OCI-LY3 (cell line): ENCODE measurements around the gene MZB1.

Experiments
- H2AFZ ChIP-seq: fragments of 200-600, 300-600 bp; shearing (Covaris generic); 2 replicates; pipeline ENCODE4 v1.6.0; 2014; ENCODE audit warnings: antibody characterized with exemption, low read depth, low read length
- H3K27ac ChIP-seq: fragments of 200-600, 300-600 bp; sonication (generic); 2 replicates; pipeline ENCODE4 v1.5.1; 2014; ENCODE audit warnings: mild to moderate bottlenecking, low read length, moderate library complexity, mixed read lengths
- H3K27me3 ChIP-seq: fragments of 200-600, 300-600 bp; sonication (generic); 2 replicates; pipeline ENCODE4 v1.6.1; 2014; ENCODE audit warnings: low read depth, low read length, mixed read lengths
- H3K36me3 ChIP-seq: fragments of 200-600, 300-600 bp; sonication (generic); replicated peaks from 2 replicates; pipeline ENCODE3; 2014; ENCODE audit warnings: low read depth, low read length, mixed read lengths
- H3K4me1 ChIP-seq: fragments of 300-600, 200-600 bp; sonication (generic); 2 replicates; pipeline ENCODE4 v1.6.1; 2014; ENCODE audit warnings: low read length, mixed read lengths
- H3K4me2 ChIP-seq: fragments of 200-600, 300-600 bp; sonication (generic); 2 replicates; pipeline ENCODE4 v1.6.1; 2014; ENCODE audit warnings: low read length, mixed read lengths
- H3K4me3 ChIP-seq: fragments of 300-600, 200-600 bp; sonication (generic); 2 replicates; pipeline ENCODE4 v1.5.1; 2014; ENCODE audit warnings: antibody characterized with exemption, mild to moderate bottlenecking, low read length, moderate library complexity
- H3K79me2 ChIP-seq: fragments of 300-600, 200-600 bp; shearing (Covaris generic); 2 replicates; pipeline ENCODE4 v1.6.1; 2014; ENCODE audit warnings: mild to moderate bottlenecking, low read length, mixed read lengths
- H3K9ac ChIP-seq: fragments of 300-600, 200-600 bp; shearing (Covaris generic); 2 replicates; pipeline ENCODE4 v1.6.0; 2014; ENCODE audit warnings: mild to moderate bottlenecking, low read length, moderate library complexity
- H3K9me3 ChIP-seq: fragments of 200-600, 300-600 bp; shearing (Covaris generic); 2 replicates; pipeline ENCODE4 v1.6.1; 2014; ENCODE audit warnings: low read length, mixed read lengths; ENCODE audit not compliant: insufficient read depth
- H4K20me1 ChIP-seq: fragments of 200-600, 300-600 bp; sonication (generic); 2 replicates; pipeline ENCODE4 v1.6.1; 2016; ENCODE audit warnings: low read length, mixed read lengths; ENCODE audit not compliant: insufficient read depth
- CTCF ChIP-seq: fragments of 200-600, 300-600 bp; sonication (generic); IDR thresholded peaks from 2 replicates; pipeline ENCODE4 v1.5.1; 2014; ENCODE audit warnings: antibody characterized with exemption, low read length, low read depth
- EZH2phosphoT487 ChIP-seq: fragments of 200-600 bp; shearing (Covaris generic); IDR thresholded peaks from 2 replicates; pipeline ENCODE4 v1.6.1; 2018; ENCODE audit warnings: antibody characterized with exemption, mixed run types, low read depth

Gene MZB1

GRCh38 chr5:139381837-139382761 is 7.6 kb downstream of the MZB1 start:
- TF ChIP-seq EZH2phosphoT487 (no peak), CTCF (no peak)
- Histone ChIP-seq H4K20me1 (no peaks in the 10 kb centered on the region), H3K36me3 (no peaks in the 10 kb centered on the region), H3K27me3 (no peaks in the 10 kb centered on the region), H3K27ac (no peak overlapping the region), H3K4me2 (no peak overlapping the region), H3K4me3 (no peak overlapping the region), H3K4me1 (peaks cover 15% of the 10 kb centered on the region), H2AFZ (no peak overlapping the region), H3K9me3 (no peaks in the 10 kb centered on the region), H3K79me2 (no peaks in the 10 kb centered on the region), H3K9ac (no peak overlapping the region)

- Histone ChIP-seq H3K4me3 (no peak overlapping the region), H3K36me3 (no peaks in the 10 kb centered on the region), H4K20me1 (no peaks in the 10 kb centered on the region), H2AFZ (no peak overlapping the region), H3K9me3 (no peaks in the 10 kb centered on the region), H3K4me1 (peaks cover 7% of the 10 kb centered on the region), H3K79me2 (no peaks in the 10 kb centered on the region), H3K27me3 (no peaks in the 10 kb centered on the region), H3K27ac (no peak overlapping the region), H3K4me2 (no peak overlapping the region), H3K9ac (no peak overlapping the region)
- TF ChIP-seq CTCF, result no peak
- no peak for TF ChIP-seq EZH2phosphoT487
Measured at GRCh38 chr5:139379626-139380449, 9.9 kb downstream of the MZB1 start.

- Histone ChIP-seq H3K4me3 (no peak overlapping the region), H2AFZ (no peak overlapping the region)
Measured at GRCh38 chr5:139378941-139379361, 10.8 kb downstream of the MZB1 start.

More at GRCh38 chr5:139378941-139379361, 10.8 kb downstream of the MZB1 start:
- Histone ChIP-seq H3K27me3 (no peaks in the 10 kb centered on the region), H3K4me1 (no peaks in the 10 kb centered on the region), H4K20me1 (no peaks in the 10 kb centered on the region), H3K79me2 (no peaks in the 10 kb centered on the region), H3K27ac (no peak overlapping the region), H3K9me3 (no peaks in the 10 kb centered on the region), H3K4me2 (no peak overlapping the region), H3K9ac (no peak overlapping the region), H3K36me3 (no peaks in the 10 kb centered on the region)
- TF ChIP-seq EZH2phosphoT487 (no peak), CTCF (no peak)
